HFF-Myc (cell line): ENCODE data around the gene SMIM27.

Source experiments
- DNase-seq: peaks from one replicate; pipeline ENCODE4 v3.0.0-alpha.2; 2011; ENCODE audit warnings: low read depth; ENCODE audit errors: extremely low read depth
- H3K4me3 ChIP-seq: replicated peaks from 2 replicates; pipeline ENCODE4 v1.5.1; 2011; ENCODE audit warnings: low read depth, mild to moderate bottlenecking, control low read depth, low read length
- TF ChIP-seq, protein P1 (sequence below): IDR thresholded peaks from 2 replicates; pipeline ENCODE4 v1.5.1; 2012; ENCODE audit warnings: mild to moderate bottlenecking, low read depth, low read length, control low read depth; ENCODE audit errors: missing control alignments

The SMIM27 gene

DNA sequence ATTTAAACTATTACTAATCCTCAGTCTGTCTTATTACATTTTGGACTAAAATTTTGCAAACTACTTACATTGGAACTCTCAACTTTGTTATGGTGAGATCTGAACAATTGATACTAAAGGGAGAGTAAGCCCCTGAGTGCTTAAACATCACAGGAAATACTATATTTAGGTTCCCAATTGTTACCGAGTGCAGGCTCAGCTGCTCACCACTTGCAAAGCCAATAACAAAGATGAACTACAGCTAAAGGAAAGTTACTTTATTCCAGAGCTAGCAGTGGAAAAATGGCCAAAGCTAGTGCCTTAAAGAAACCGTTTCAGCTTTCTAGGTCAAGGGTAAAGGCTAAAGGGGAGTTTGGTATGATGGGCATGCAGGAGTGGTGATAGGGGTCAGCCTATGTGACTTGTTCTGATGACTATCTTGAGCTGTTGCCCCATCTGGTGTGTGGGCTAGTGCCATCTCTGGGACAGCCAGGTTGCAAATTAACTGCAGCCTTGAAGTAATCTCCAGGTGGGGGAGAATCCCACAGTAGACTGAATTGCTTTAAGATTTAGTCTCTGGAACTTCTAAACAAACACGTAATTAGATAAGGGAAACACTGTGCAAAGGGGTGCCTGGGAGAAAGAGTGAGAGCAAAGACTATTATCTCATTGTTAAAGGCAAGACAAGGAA, 28.6 kb downstream of the SMIM27 start:
- no peak for DNase-seq
- no peak overlapping the region for H3K4me3 ChIP-seq
- TF ChIP-seq, protein P1, sequence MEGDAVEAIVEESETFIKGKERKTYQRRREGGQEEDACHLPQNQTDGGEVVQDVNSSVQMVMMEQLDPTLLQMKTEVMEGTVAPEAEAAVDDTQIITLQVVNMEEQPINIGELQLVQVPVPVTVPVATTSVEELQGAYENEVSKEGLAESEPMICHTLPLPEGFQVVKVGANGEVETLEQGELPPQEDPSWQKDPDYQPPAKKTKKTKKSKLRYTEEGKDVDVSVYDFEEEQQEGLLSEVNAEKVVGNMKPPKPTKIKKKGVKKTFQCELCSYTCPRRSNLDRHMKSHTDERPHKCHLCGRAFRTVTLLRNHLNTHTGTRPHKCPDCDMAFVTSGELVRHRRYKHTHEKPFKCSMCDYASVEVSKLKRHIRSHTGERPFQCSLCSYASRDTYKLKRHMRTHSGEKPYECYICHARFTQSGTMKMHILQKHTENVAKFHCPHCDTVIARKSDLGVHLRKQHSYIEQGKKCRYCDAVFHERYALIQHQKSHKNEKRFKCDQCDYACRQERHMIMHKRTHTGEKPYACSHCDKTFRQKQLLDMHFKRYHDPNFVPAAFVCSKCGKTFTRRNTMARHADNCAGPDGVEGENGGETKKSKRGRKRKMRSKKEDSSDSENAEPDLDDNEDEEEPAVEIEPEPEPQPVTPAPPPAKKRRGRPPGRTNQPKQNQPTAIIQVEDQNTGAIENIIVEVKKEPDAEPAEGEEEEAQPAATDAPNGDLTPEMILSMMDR: no peak

DNA sequence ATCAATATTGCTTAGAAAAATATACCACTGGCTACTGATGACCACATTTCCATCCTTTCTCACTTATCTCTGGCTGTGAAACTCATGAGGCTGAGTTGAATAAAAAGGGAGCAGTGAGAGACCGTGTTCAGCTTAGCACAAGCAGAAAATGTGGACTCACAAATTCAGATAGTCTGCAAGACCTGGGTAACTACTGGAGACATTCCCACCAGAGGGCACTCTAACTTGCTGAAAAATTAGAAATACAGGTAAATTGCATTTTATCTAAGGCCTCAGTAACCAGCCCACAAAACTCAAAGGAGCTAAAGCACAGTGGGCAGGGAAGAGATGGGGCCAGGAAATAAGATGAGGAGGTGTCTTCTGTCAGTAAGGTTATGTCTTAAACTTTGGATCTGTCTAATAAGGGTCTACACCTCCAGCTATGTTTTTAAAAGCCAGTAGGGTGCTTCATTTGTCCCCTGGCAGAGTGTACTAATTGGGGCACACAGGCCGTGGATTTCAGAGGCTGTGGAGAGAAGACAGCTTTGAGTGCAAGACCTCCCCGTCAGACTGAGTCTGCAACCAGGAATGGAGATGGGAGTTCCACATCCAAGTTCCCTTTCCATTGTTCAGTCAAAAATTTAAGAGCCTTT, 29.5 kb downstream of the SMIM27 start:
- no peak overlapping the region for H3K4me3 ChIP-seq
- DNase-seq: peak; percentile 11
- TF ChIP-seq, protein P1: peak; percentile 59

DNA sequence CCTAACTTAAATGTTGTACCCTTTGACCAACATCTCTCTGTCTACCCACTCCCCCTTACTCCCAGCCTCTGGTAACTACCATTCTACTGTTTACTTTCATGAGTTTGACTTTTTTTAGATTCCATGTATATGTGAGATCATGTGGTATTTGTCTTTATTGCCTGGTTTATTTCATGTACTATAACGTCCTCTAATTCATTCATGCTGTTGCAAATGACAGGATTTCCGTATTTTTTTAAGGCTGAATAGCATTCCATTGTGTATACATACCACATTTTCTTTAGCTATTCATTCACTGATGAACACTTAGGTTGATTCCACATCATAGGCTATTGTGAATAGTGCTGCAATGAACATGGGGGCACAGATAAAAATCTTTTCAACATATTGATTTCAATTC, 32.7 kb downstream of the SMIM27 start:
- no peak overlapping the region for H3K4me3 ChIP-seq
- no peak for DNase-seq
- TF ChIP-seq, protein P1: no peak

DNA sequence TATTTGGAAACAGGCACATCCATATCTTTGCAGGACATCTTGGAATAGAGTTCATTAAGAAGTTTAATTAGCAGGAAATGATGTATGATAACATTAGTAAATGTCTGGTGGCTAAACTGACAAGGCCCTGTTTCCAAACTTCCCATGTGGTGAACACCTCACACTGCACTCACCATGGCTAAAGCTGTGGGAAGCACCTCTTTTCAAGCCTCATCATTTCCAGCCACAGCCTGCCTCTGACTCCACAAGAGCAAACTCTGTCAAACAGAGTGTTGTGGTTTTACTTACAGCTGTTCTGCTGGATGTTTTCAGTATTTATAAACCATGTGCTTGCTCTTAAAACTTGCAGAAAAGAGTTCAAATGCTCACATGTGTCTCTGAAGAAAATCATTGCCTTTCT, 35.8 kb downstream of the SMIM27 start:
- DNase-seq: no peak
- no peak overlapping the region for H3K4me3 ChIP-seq
- TF ChIP-seq, protein P1: no peak

DNA sequence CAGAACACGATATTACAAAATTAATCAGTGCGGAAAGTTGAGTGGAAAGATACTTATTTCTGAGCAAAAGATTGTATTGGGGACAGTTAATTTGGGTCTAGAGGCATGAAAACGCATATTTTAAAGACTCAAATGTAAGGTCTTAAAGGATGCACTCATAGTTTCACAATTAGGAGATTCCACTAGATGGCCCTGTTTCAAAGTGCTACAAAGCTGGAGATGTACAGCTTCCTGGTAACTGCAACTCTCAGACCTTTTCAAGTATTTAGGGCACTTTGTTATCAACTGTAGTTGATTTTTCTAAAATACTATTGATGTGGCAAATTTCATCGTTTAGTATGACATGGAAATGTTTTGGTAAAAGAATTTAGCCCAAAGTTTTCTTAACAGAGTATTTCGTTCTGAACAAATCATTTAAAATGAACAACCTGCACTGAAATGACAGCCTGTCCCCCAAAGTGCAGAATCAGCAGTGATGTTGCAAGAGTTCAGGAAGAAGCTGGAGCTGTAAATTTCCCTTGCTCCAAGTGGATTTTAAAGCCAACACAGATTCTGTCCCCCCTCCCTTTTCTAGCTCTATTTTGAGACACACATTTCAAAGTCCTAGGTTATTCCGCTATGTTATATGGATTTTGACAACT, 37.1 kb downstream of the SMIM27 start:
- peak; percentile 9 for DNase-seq
- TF ChIP-seq, protein P1: peak; percentile 40
- no peak overlapping the region for H3K4me3 ChIP-seq

DNA sequence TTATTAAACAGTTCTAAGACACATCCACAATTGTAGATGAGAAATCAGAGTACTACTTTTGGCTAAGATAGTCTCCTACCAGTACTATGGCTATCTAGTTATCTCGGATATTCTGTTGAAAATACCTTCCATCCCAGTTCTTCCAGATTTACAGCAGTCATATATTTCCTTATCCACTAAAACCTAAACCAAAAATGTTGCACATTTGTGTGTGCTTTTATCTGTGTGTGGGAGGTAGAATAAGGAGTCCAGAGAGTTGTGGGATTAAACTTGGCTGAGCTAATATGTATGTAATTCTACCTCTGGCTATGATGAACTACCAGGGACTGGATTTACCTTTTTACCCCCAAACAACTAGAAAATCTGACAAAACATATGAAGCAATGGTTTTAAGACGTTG, 38.3 kb downstream of the SMIM27 start:
- TF ChIP-seq, protein P1: no peak
- no peak for DNase-seq
- H3K4me3 ChIP-seq: no peak overlapping the region
